ENCODE results near the gene PLAAT5.

Gene PLAAT5, protein sequence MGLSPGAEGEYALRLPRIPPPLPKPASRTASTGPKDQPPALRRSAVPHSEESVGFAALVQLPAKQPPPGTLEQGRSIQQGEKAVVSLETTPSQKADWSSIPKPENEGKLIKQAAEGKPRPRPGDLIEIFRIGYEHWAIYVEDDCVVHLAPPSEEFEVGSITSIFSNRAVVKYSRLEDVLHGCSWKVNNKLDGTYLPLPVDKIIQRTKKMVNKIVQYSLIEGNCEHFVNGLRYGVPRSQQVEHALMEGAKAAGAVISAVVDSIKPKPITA

DNA sequence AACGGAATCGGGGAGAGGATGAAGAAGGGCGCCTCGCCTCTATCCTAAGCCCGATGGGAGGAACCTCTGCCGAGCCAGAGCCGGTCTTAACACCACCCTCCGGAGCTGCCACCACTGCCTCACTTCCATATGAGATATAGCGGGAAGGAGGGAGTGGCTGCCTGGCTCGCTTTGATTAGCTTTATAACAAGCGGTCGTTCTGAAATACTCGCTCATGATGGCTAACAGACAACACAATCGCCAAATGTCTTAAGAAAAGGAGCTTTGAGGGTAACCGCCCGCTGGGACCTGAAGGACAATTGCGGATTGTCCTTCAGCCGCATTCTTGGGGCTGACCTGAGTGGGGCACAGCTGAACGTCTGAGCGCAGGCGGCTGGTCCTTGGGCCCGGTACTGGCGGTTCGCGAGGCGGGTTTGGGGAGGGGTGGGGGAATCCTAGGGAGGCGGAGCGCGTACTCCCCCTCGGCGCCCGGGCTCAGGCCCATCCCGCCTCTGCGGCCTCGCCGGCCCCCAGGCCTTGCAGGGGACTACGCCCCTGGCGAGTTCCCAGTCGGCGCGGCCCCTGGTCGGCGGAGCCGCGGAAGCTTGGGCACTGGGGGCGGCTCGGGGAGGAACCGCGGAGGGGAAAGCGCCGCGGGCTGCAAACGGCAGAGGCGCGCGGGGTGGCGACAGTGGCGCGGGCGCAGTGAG, at the start of gene PLAAT5:
Gene PLAAT5 (minus strand): TSS at position 617 of the 689 bp plus-strand sequence. CDS start 133 bp downstream, at position 484.
- no peak for DNase-seq (ENCODE audit: extremely low spot score)
- ChIA-PET CTCF (no interaction called here), POLR2A (no interaction called here)
- TF ChIP-seq HDGF (IDR thresholded peaks at IDR 0.05; ENCODE audit: borderline replicate concordance): no peak
- TF ChIP-seq BHLHE40 (IDR thresholded peaks at IDR 0.05; ENCODE audit: borderline replicate concordance): no peak
- TF ChIP-seq FOXM1 (IDR thresholded peaks at IDR 0.05; ENCODE audit: borderline replicate concordance): no peak
- TF ChIP-seq ZNF384 (IDR thresholded peaks at IDR 0.05): no peak
- no peak for TF ChIP-seq LEF1 (IDR thresholded peaks at IDR 0.05; ENCODE audit: borderline replicate concordance)
- TF ChIP-seq, protein P1, sequence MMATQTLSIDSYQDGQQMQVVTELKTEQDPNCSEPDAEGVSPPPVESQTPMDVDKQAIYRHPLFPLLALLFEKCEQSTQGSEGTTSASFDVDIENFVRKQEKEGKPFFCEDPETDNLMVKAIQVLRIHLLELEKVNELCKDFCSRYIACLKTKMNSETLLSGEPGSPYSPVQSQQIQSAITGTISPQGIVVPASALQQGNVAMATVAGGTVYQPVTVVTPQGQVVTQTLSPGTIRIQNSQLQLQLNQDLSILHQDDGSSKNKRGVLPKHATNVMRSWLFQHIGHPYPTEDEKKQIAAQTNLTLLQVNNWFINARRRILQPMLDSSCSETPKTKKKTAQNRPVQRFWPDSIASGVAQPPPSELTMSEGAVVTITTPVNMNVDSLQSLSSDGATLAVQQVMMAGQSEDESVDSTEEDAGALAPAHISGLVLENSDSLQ (IDR thresholded peaks at IDR 0.05): no peak
- TF ChIP-seq FOXA1 (IDR thresholded peaks at IDR 0.05): no peak
- no peak for TF ChIP-seq CTBP1 (IDR thresholded peaks at IDR 0.05; ENCODE audit: borderline replicate concordance)
- no peak for TF ChIP-seq ELF4 (IDR thresholded peaks at IDR 0.05)
- no peak for TF ChIP-seq ARNT (IDR thresholded peaks at IDR 0.05)
- TF ChIP-seq SP1 (IDR thresholded peaks at IDR 0.05): no peak
- TF ChIP-seq SUZ12 (IDR thresholded peaks at IDR 0.05): no peak
- TF ChIP-seq L3MBTL2 (conservative IDR thresholded peaks at IDR 0.05): no peak
- no peak for TF ChIP-seq FOXK2 (IDR thresholded peaks at IDR 0.05)
- TF ChIP-seq NFRKB (IDR thresholded peaks at IDR 0.05): no peak
- TF ChIP-seq TARDBP (IDR thresholded peaks at IDR 0.05): no peak

DNA sequence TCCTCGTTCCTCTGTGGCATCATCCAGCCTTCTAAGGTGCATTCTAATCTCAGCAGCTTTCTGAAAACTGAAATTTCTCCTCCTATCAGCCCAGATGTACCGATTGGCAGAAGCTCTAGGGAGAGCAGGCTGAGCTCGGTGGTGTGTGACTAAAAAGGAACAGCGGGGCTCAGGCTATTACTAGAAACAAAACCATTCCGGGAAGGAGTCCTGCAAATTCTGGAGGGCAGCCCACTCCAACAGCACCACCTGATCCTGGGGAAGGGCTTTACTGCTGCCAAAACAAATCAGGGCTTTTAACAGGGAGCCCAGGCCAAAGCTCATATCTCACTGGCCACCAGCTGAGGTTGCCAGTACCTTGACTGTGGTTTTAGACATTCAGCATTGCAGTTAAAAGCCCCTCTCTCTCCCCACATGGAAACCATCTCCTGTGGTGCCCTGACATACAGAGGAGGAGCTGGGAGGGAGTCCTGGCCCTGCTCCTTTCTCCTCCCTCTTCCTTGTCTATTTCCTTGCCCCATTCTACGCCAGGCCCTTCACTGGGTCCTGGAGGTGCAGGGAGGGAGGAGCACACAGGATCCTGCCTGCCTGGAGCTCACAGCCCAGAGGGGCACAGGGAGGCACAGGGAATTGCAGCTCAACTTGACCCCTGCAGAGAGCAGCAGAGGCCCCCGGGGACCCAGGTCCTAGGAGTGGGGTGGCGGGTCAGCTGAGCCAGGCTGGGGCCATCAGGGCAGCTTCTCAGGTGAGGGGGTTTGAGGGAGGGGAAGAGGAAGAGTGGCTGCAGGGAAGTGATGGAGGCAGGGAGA, 46.5 kb upstream of the PLAAT5 start:
- no peak for DNase-seq (ENCODE audit: extremely low spot score)
- CTCF ChIA-PET: interaction anchor here (1.0 kb wide), 1 partner anchor 58 kb away, joined by 4 read pairs; no protein-coding TSS in a partner anchor
- POLR2A ChIA-PET: no interaction called here
- TF ChIP-seq, protein P1 (IDR thresholded peaks at IDR 0.05): no peak
- no peak for TF ChIP-seq L3MBTL2 (conservative IDR thresholded peaks at IDR 0.05)
- TF ChIP-seq FOXM1 (IDR thresholded peaks at IDR 0.05; ENCODE audit: borderline replicate concordance): no peak
- TF ChIP-seq SUZ12 (IDR thresholded peaks at IDR 0.05): no peak
- TF ChIP-seq SP1 (IDR thresholded peaks at IDR 0.05): no peak
- TF ChIP-seq FOXK2 (IDR thresholded peaks at IDR 0.05): no peak
- no peak for TF ChIP-seq TARDBP (IDR thresholded peaks at IDR 0.05)
- no peak for TF ChIP-seq CTBP1 (IDR thresholded peaks at IDR 0.05; ENCODE audit: borderline replicate concordance)
- TF ChIP-seq ARNT (IDR thresholded peaks at IDR 0.05): no peak
- TF ChIP-seq ZNF384 (IDR thresholded peaks at IDR 0.05): no peak
- no peak for TF ChIP-seq NFRKB (IDR thresholded peaks at IDR 0.05)
- no peak for TF ChIP-seq LEF1 (IDR thresholded peaks at IDR 0.05; ENCODE audit: borderline replicate concordance)
- TF ChIP-seq ELF4 (IDR thresholded peaks at IDR 0.05): no peak
- TF ChIP-seq BHLHE40 (IDR thresholded peaks at IDR 0.05; ENCODE audit: borderline replicate concordance): no peak
- TF ChIP-seq HDGF (IDR thresholded peaks at IDR 0.05; ENCODE audit: borderline replicate concordance): no peak

DNA sequence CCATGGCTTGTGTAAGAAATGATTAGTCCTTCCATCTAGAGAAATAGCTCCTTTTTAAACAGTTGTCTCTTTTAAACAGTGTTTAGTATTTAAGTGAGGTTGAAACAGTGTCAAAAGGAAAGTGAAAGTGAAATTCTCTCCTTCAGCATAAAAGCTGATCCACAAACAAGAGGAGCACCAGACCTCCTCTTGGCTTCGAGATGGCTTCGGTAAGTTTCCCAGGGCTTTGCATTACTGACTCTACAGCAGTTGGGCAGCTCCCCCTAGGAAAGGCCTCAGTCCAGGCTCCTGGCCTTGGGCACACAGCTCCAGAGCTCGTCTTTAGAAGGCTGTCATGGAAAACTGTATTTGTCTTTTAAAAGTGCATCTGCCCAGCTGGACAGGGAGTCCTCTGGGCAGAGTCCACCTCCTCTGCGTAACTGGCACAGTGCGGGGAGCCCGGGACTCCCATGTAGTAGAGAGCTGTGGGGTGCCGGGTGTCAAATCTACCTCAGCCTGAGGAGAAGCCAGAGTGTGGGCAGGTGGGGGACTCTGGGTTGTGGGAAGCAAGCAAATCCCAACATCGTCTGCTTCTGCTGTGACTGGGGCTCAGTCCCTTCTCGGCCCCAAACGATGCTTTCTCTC, 45.8 kb upstream of the PLAAT5 start, which contains the start of gene PLAAT4:
Gene PLAAT4 (plus strand): TSS at position 140 of the 624 bp plus-strand sequence. CDS start 61 bp downstream, at position 201.
- ChIA-PET POLR2A (no interaction called here), CTCF (interaction anchor here (0.7 kb wide), 1 partner anchor 74 kb away, joined by 4 read pairs; no protein-coding TSS in a partner anchor)
- DNase-seq (ENCODE audit: extremely low spot score): no peak
- TF ChIP-seq LEF1 (IDR thresholded peaks at IDR 0.05; ENCODE audit: borderline replicate concordance) (no peak), NFRKB (IDR thresholded peaks at IDR 0.05) (no peak), SUZ12 (IDR thresholded peaks at IDR 0.05) (no peak), HDGF (IDR thresholded peaks at IDR 0.05; ENCODE audit: borderline replicate concordance) (no peak), SP1 (IDR thresholded peaks at IDR 0.05) (no peak), L3MBTL2 (conservative IDR thresholded peaks at IDR 0.05) (no peak), FOXA1 (IDR thresholded peaks at IDR 0.05) (no peak), FOXM1 (IDR thresholded peaks at IDR 0.05; ENCODE audit: borderline replicate concordance) (no peak), FOXK2 (IDR thresholded peaks at IDR 0.05) (no peak), BHLHE40 (IDR thresholded peaks at IDR 0.05; ENCODE audit: borderline replicate concordance) (no peak), CTBP1 (IDR thresholded peaks at IDR 0.05; ENCODE audit: borderline replicate concordance) (no peak), ZNF384 (IDR thresholded peaks at IDR 0.05) (no peak), ELF4 (IDR thresholded peaks at IDR 0.05) (no peak), TARDBP (IDR thresholded peaks at IDR 0.05) (no peak), ARNT (IDR thresholded peaks at IDR 0.05) (no peak)
- TF ChIP-seq, protein P1 (IDR thresholded peaks at IDR 0.05): no peak

DNA sequence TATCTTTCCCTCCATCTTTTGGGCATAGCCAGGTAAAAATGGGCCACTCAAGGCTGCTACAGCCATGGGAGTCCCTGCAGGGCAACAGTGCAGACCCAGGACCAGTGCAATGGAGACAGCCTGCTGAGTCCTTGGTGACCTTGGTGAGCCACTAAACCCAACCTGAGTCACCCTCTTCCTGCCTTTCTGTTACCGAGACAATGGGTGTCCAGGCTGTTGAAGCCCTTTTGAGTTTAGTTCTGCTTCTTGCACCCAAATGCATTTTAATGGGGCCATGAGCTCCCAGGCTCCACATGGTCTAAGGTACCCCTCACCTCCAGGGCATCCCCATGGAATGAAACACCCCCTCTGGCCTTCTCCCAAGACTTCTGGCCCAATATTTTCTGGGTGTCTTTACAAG, 44.8 kb upstream of the PLAAT5 start:
- TF ChIP-seq, protein P1 (IDR thresholded peaks at IDR 0.05): no peak
- no peak for TF ChIP-seq ELF4 (IDR thresholded peaks at IDR 0.05)
- no peak for TF ChIP-seq ZNF384 (IDR thresholded peaks at IDR 0.05)
- no peak for TF ChIP-seq FOXK2 (IDR thresholded peaks at IDR 0.05)
- TF ChIP-seq SP1 (IDR thresholded peaks at IDR 0.05): no peak
- no peak for TF ChIP-seq SUZ12 (IDR thresholded peaks at IDR 0.05)
- no peak for DNase-seq (ENCODE audit: extremely low spot score)
- CTCF ChIA-PET: no interaction called here
- POLR2A ChIA-PET: no interaction called here

Data from HEK293T (cell line).